K562 (cell line): ENCODE data around the gene SGIP1. TPM values are rescaled to one million over a fixed set of nuclear protein-coding genes. Genes with fewer than 3 reads are reported as not detected.

Experiments
- ATAC-seq: fragments of 200-7000 bp; cut with Tn5 transposase; 3 replicates; pipeline ENCODE4 v1.9.1; 2020; ENCODE audit warnings: moderate library complexity
- BruUV-seq: library from RNA; stranded (reverse); fragments of 400-500 nt; replicated peaks from 2 replicates; lab custom pipeline; 2021; lab: Mats Ljungman, UMichigan
- CTCF ChIA-PET: fragments of 300-600 bp; formaldehyde crosslinking; extraction: SDS; loops from one replicate; lab custom pipeline; 2021; ENCODE audit warnings: low intra/inter-chr PET ratio; lab: Yijun Ruan, JAX
- POLR2A ChIA-PET: fragments of 300-600, 350-650 bp; sonication (Branson Sonifier 250); formaldehyde crosslinking; extraction: SDS; loops from one replicate; lab custom pipeline; 2021; ENCODE audit warnings: antibody characterized with exemption, inconsistent platforms; lab: Yijun Ruan, JAX
- DNase-seq, 4 experiments: peaks; one replicate each; pipeline versions ENCODE4 v3.0.0 to v3.0.0-alpha.2; 2011 to 2018; ENCODE audit warnings: low spot score in 3 of 4, mixed read lengths in 3 of 4; ENCODE audit errors: extremely low read depth in 1 of 4
- FAIRE-seq: peaks from 2 replicates; lab custom pipeline; 2011; peaks lifted over from hg19 to GRCh38; lab: Jason Lieb, UNC
- H2AFZ ChIP-seq: 2 replicates; pipeline ENCODE4 v1.6.0; 2011; ENCODE audit warnings: low read depth, low read length, control low read depth, inconsistent platforms
- H3K27ac ChIP-seq: fragments of 200-600 bp; 3 replicates; pipeline ENCODE4 v1.8.0; 2011; ENCODE audit warnings: low read depth, mild to moderate bottlenecking, control low read depth, inconsistent platforms, low read length, moderate library complexity, mixed read lengths; ENCODE audit errors: extremely low read depth
- H3K27me3 ChIP-seq, 2 experiments: fragments of 300-600 bp in 1 of 2; 2 replicates in 1 of 2; 3 replicates in 1 of 2; pipeline versions ENCODE4 v1.6.0 to v1.8.0; 2011; ENCODE audit warnings: inconsistent platforms in 2 of 2, low read length in 2 of 2, mild to moderate bottlenecking in 1 of 2, mixed read lengths in 1 of 2, moderate library complexity in 1 of 2; ENCODE audit not compliant: control insufficient read depth in 2 of 2, insufficient read depth in 2 of 2
- H3K36me3 ChIP-seq: fragments of 300-600 bp; 3 replicates; pipeline ENCODE4 v1.8.0; 2011; ENCODE audit warnings: mild to moderate bottlenecking, low read length, inconsistent platforms; ENCODE audit not compliant: control insufficient read depth, insufficient read depth
- H3K4me1 ChIP-seq, 2 experiments: fragments of 200-600 bp in 1 of 2; replicated peaks in 1 of 2; 2 replicates in 1 of 2; 3 replicates in 1 of 2; pipeline versions ENCODE4 v1.5.1 to v1.8.0; 2011; ENCODE audit warnings: inconsistent platforms in 2 of 2, low read length in 2 of 2, mild to moderate bottlenecking in 1 of 2, mixed read lengths in 1 of 2, moderate library complexity in 1 of 2; ENCODE audit not compliant: control insufficient read depth in 2 of 2, insufficient read depth in 2 of 2
- H3K4me2 ChIP-seq: 2 replicates; pipeline ENCODE4 v1.6.1; 2011; ENCODE audit warnings: low read length, control low read depth, inconsistent platforms, mixed read lengths; ENCODE audit not compliant: insufficient read depth
- H3K4me3 ChIP-seq: fragments of 200-600 bp; sonication (generic), shearing (Covaris generic); 2 replicates; pipeline ENCODE4 v1.5.1; 2016; ENCODE audit warnings: control low read depth, inconsistent platforms
- H3K79me2 ChIP-seq: fragments of 200-600 bp; 3 replicates; pipeline ENCODE4 v1.8.0; 2011; ENCODE audit warnings: low read length, inconsistent platforms; ENCODE audit not compliant: control insufficient read depth, insufficient read depth
- H3K9ac ChIP-seq, 2 experiments: 2 replicates each; pipeline versions ENCODE4 v1.6.0 to v1.6.1; 2011; ENCODE audit warnings: low read depth in 2 of 2, low read length in 2 of 2, control low read depth in 1 of 2, inconsistent platforms in 1 of 2, mild to moderate bottlenecking in 1 of 2, mixed read lengths in 1 of 2; ENCODE audit not compliant: insufficient read depth in 1 of 2
- H3K9me1 ChIP-seq: one replicate; pipeline ENCODE4 v1.6.0; 2011; ENCODE audit warnings: inconsistent platforms, mild to moderate bottlenecking, low read length, moderate library complexity; ENCODE audit not compliant: control insufficient read depth, insufficient read depth
- H3K9me3 ChIP-seq: replicated peaks from 2 replicates; pipeline ENCODE4 v1.5.1; 2011; ENCODE audit warnings: low read depth, low read length, inconsistent platforms; ENCODE audit not compliant: control insufficient read depth, insufficient read depth
- H4K20me1 ChIP-seq: replicated peaks from 2 replicates; pipeline ENCODE4 v1.6.1; 2011; ENCODE audit warnings: low read length, inconsistent platforms, mixed read lengths; ENCODE audit not compliant: control insufficient read depth, insufficient read depth
- ESRRB ChIP-seq: fragments of 250-450 bp; sonication (Bioruptor Pico); IDR thresholded peaks from 2 replicates; pipeline ENCODE4 v1.5.0; 2020; ENCODE audit warnings: mild to moderate bottlenecking, moderate library complexity, borderline replicate concordance
- NCOA6 ChIP-seq: fragments of 450-650 bp; IDR thresholded peaks from 2 replicates; pipeline ENCODE4 v1.6.1; 2017; ENCODE audit warnings: mild to moderate bottlenecking
- NFATC3 ChIP-seq: fragments of 450-650 bp; IDR thresholded peaks from 2 replicates; pipeline ENCODE4 v1.6.1; 2017; ENCODE audit warnings: mild to moderate bottlenecking
- ZBTB7A ChIP-seq: IDR thresholded peaks from 2 replicates; pipeline ENCODE4 v1.6.1; 2011; ENCODE audit warnings: low read depth, mild to moderate bottlenecking, low read length, moderate library complexity, borderline replicate concordance; ENCODE audit not compliant: control insufficient read depth
- ZNF212 ChIP-seq: fragments of 450-650 bp; formaldehyde crosslinking; IDR thresholded peaks from 2 replicates; pipeline ENCODE4 v1.4.0; 2020; ENCODE audit warnings: mild to moderate bottlenecking
- ZNF785 ChIP-seq: fragments of 250-450 bp; sonication (Bioruptor Pico); IDR thresholded peaks from 2 replicates; pipeline ENCODE4 v1.4.0; 2020; ENCODE audit warnings: mild to moderate bottlenecking
- WGBS: fragments of 100-300 bp; shearing (Covaris generic); methylation state at CpG from one replicate; pipeline ENCODE4 v1.1.6; 2016; ENCODE audit warnings: low coverage, mixed read lengths; ENCODE audit not compliant: insufficient coverage; ENCODE audit errors: missing lambda C conversion rate; 5-methylcytosine and 5-hydroxymethylcytosine counted together
- in situ Hi-C: fragments of 300-500 bp; cut with MboI; formaldehyde crosslinking; loops from 4 replicates; pipeline ENCODE4 v1.15.0; 2018; ENCODE audit warnings: inconsistent platforms, mixed read lengths
- intact Hi-C: fragments of 100-400 bp; cut with micrococcal nuclease; formaldehyde crosslinking; loops from 2 replicates; pipeline ENCODE4 v1.14.2; 2022
- polyA plus RNA-seq, 8 experiments: library from polyadenylated mRNA; depleted of rRNA in 4 of 8; stranded (reverse) in 5 of 8; unstranded in 3 of 8; fragments of >200 nt; fragmentation: Nextera tagmentation in 2 of 8; fragmentation: Illumina TruSeq in 1 of 8; extraction: Ambion mirVana in 2 of 8; extraction: Trizol in 1 of 8; gene quantifications; 2 replicates each; pipeline versions ENCODE4 v1.2.1 to v1.2.3, GENCODE V29; 2011 to 2014; ENCODE audit warnings: inconsistent platforms in 1 of 8, missing spikeins in 1 of 8
- total RNA-seq, 7 experiments: library from RNA; depleted of rRNA in 6 of 7; stranded (reverse); fragments of >200 nt in 6 of 7; fragmentation: Illumina TruSeq in 2 of 7; extraction: Trizol in 2 of 7; gene quantifications; 2 replicates each; pipeline versions ENCODE4 v1.2.1 to v1.2.3, GENCODE V29; 2011 to 2021; ENCODE audit warnings: low replicate concordance in 1 of 7
- TF ChIP-seq, protein P1 (sequence below): IDR thresholded peaks from 2 replicates; pipeline ENCODE4 v1.6.1; 2011; ENCODE audit warnings: borderline replicate concordance, low read depth, mild to moderate bottlenecking, moderate library complexity, low read length; ENCODE audit not compliant: insufficient read depth, poor library complexity, severe bottlenecking

Gene SGIP1
- total and polyA plus RNA-seq, 9 of the 15 experiments (the other 6 are each of a cell fraction or from before 2014, with no cell fraction given), result 0.07 to 0.35 TPM; not detected in 7

DNA sequence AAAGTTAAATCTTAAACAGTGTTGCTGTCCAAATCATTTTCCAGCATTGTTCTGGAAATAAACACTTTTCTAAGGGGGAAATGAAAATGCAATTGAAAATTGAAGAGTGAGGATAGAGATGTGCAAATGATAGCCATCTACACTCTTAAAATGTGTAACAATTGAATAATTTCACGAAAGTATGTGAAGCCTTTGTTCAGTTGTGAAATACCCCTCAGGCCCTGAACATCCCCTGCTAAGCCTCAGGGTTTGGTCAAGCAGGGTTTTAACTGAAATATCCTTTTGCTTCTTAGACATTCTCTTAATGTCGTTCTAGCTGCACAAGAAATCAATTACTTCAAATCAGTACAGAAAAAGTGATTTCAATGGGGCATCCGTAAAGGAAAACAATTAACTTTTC lies 152.5 kb downstream of the SGIP1 start:
- BruUV-seq, result no TSS peak
- no peak overlapping the region for H2AFZ ChIP-seq

More for the DNA sequence above, 152.5 kb downstream of the SGIP1 start:
- Histone ChIP-seq H4K20me1 (no peaks in the 10 kb centered on the region), H3K9me3 (no peaks in the 10 kb centered on the region), H3K27me3 (peaks cover 10 to 15% of the 10 kb centered on the region in 2 experiments; a peak in 4 of 5 replicates), H3K36me3 (no peaks in the 10 kb centered on the region), H3K79me2 (no peaks in the 10 kb centered on the region), H3K9me1 (no peaks in the 10 kb centered on the region), H3K4me1 (no peaks in the 10 kb centered on the region), H3K4me3 (no peak overlapping the region), H3K4me2 (no peak overlapping the region), H3K27ac (no peak overlapping the region), H3K9ac (no peak overlapping the region)
- in situ Hi-C loops, result no loop called here
- POLR2A ChIA-PET, result no interaction called here
- TF ChIP-seq ZNF785 (CRISPR knock-in tag), result no peak
- TF ChIP-seq ZNF212 (CRISPR knock-in tag), result no peak
- TF ChIP-seq, protein P1, sequence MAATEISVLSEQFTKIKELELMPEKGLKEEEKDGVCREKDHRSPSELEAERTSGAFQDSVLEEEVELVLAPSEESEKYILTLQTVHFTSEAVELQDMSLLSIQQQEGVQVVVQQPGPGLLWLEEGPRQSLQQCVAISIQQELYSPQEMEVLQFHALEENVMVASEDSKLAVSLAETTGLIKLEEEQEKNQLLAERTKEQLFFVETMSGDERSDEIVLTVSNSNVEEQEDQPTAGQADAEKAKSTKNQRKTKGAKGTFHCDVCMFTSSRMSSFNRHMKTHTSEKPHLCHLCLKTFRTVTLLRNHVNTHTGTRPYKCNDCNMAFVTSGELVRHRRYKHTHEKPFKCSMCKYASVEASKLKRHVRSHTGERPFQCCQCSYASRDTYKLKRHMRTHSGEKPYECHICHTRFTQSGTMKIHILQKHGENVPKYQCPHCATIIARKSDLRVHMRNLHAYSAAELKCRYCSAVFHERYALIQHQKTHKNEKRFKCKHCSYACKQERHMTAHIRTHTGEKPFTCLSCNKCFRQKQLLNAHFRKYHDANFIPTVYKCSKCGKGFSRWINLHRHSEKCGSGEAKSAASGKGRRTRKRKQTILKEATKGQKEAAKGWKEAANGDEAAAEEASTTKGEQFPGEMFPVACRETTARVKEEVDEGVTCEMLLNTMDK, result no peak
- no peak for TF ChIP-seq NFATC3
- TF ChIP-seq ZBTB7A, result no peak
- TF ChIP-seq NCOA6, result no peak
- no peak for TF ChIP-seq ESRRB (CRISPR knock-in tag)
- intact Hi-C loops, result no loop called here
- FAIRE-seq (peak; percentile 6), DNase-seq (no peak), ATAC-seq (no peak)
- 2% methylated on average over 3 of the region's 3 CpGs for WGBS
- CTCF ChIA-PET, result no interaction called here
